Upper lobe of left lung (tissue), 6 donors: Measurements from ENCODE around the gene POLR3E. TPM values are rescaled to one million over a fixed set of nuclear protein-coding genes. Genes with fewer than 3 reads are reported as not detected.

Source experiments
- ATAC-seq, 2 donors: fragments of 200-7000 bp; cut with Tn5 transposase; one replicate each; pipeline ENCODE4 v1.9.1; 2022; ENCODE audit warnings: mild to moderate bottlenecking in 2 of 2, moderate library complexity in 2 of 2; ENCODE audit not compliant: low FRiP score in 2 of 2
- DNase-seq, 2 donors: peaks; one replicate each; pipeline ENCODE4 v3.0.0-alpha.2; 2019 to 2020
- H3K27ac ChIP-seq, 4 donors: fragments of 200-600 bp; sonication (generic); one replicate each; pipeline ENCODE4 v1.5.1; 2016 to 2019
- H3K27me3 ChIP-seq, 4 donors: fragments of 200-600 bp; sonication (generic); one replicate each; pipeline ENCODE4 v1.5.1; 2017 to 2019
- H3K36me3 ChIP-seq, 4 donors: fragments of 200-600 bp; sonication (generic); one replicate each; pipeline ENCODE4 v1.5.1; 2016 to 2019
- H3K4me1 ChIP-seq, 4 donors: fragments of 200-600 bp; sonication (generic); one replicate each; pipeline ENCODE4 v1.5.1; 2018 to 2019
- H3K4me3 ChIP-seq, 4 donors: fragments of 200-600 bp; sonication (generic); one replicate each; pipeline ENCODE4 v1.5.1; 2017 to 2019; ENCODE audit warnings: mild to moderate bottlenecking in 2 of 4, moderate library complexity in 1 of 4
- H3K9me3 ChIP-seq, 4 donors: fragments of 200-600 bp; sonication (generic); one replicate each; pipeline ENCODE4 v1.5.1; 2018 to 2019
- EP300 ChIP-seq, 4 donors: sonication (generic); formaldehyde crosslinking; IDR thresholded peaks; one replicate each; pipeline ENCODE4 v1.5.1; 2017; ENCODE audit warnings: antibody characterized with exemption in 4 of 4, control low read depth in 2 of 4
- POLR2A ChIP-seq, 4 donors: fragments of 450-650 bp; IDR thresholded peaks; one replicate each; pipeline ENCODE4 v1.5.1; 2016 to 2017; ENCODE audit warnings: antibody characterized with exemption in 4 of 4, mild to moderate bottlenecking in 2 of 4
- POLR2AphosphoS5 ChIP-seq, 2 donors: sonication (generic); formaldehyde crosslinking; IDR thresholded peaks; one replicate each; pipeline ENCODE4 v1.5.1; 2017; ENCODE audit warnings: antibody characterized with exemption in 2 of 2
- WGBS, 2 donors: methylation state at CpG; one replicate each; pipeline ENCODE4 v1.1.5; 2017 to 2018; 5-methylcytosine and 5-hydroxymethylcytosine counted together
- total RNA-seq, 6 donors: library from RNA; depleted of rRNA in 4 of 6; stranded (reverse); fragments of >200 nt in 4 of 6; gene quantifications; one replicate each; pipeline versions ENCODE4 v1.1.0 to v1.2.1, GENCODE V29; 2016 to 2021
- TF ChIP-seq, protein P1 (sequence below), 6 experiments: fragments of 450-650 bp in 4 of 6; fragments of 200-600 bp in 2 of 6; sonication (generic) in 2 of 6; IDR thresholded peaks; one replicate each; pipeline ENCODE4 v1.5.1; 2016 to 2019; ENCODE audit warnings: antibody characterized with exemption in 6 of 6
- donor health status: DM: no; HTN: no; CAD: no; lungs with moderate emphysema.
- donor health status: DM: no; HTN: yes; CAD: no; lungs with severe emphysema.

Gene POLR3E
- total RNA-seq, 6 donors from 2014 or later: 27.0 to 91.1 (median 47.0) TPM

DNA sequence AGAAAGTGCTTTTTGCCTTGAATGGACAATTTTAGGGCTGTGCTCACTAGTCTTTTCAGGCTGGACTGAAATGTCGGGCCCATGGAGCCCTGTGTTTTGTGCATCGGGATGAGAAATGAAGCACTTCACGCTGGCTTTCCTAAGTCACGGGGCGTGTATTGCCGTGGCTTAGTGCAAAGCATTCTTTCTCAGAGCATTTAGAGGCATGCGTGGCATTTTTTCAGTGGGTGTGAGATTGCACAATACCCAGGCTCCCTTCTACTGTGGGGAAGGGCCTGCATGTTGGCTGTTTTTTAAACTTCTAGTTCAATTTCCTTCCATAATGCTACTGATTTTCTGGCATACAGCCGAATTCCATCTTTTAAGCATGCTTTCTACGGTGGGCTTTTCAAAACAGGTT lies 12.6 kb upstream of the POLR3E start:
- TF ChIP-seq, protein P1, sequence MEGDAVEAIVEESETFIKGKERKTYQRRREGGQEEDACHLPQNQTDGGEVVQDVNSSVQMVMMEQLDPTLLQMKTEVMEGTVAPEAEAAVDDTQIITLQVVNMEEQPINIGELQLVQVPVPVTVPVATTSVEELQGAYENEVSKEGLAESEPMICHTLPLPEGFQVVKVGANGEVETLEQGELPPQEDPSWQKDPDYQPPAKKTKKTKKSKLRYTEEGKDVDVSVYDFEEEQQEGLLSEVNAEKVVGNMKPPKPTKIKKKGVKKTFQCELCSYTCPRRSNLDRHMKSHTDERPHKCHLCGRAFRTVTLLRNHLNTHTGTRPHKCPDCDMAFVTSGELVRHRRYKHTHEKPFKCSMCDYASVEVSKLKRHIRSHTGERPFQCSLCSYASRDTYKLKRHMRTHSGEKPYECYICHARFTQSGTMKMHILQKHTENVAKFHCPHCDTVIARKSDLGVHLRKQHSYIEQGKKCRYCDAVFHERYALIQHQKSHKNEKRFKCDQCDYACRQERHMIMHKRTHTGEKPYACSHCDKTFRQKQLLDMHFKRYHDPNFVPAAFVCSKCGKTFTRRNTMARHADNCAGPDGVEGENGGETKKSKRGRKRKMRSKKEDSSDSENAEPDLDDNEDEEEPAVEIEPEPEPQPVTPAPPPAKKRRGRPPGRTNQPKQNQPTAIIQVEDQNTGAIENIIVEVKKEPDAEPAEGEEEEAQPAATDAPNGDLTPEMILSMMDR (IDR thresholded peaks at IDR 0.05): no peak
- no peak for TF ChIP-seq POLR2AphosphoS5 (IDR thresholded peaks at IDR 0.05)
- DNase-seq (no peak), ATAC-seq (no peak)
- H3K27me3 ChIP-seq: no peaks in the 10 kb centered on the region
- H3K4me1 ChIP-seq: peaks cover 0 to 4% (median 1%) of the 10 kb centered on the region in 4 donors
- H3K27ac ChIP-seq: peak overlapping the region in 1 of 4 donors; percentile 2
- peaks cover 0 to 61% (median 44%) of the 10 kb centered on the region in 4 donors for H3K36me3 ChIP-seq
- WGBS, 2 donors: 65 to 67% methylated on average over 9 of the region's 9 CpGs
- no peak overlapping the region for H3K4me3 ChIP-seq
- H3K9me3 ChIP-seq: no peaks in the 10 kb centered on the region

DNA sequence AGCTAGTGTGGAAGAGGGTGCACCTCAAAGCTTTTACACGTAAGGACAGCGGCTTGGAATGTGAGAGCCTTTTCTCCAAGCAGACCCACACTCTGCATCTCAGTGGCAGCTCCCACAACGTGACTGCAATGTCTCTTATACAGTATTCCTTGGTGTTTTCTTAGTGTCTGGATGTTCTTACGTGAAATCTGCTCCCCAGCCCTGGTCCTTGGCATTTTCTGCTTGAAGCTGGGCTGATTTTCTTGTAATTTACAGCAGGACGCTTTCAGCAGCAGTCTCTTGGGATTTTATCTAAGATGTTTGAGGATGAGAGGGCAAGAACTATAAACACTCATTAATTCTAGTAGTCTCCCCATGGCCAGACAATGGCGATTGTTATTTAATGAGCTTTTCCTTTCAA lies 12.1 kb upstream of the POLR3E start:
- TF ChIP-seq, protein P1 (IDR thresholded peaks at IDR 0.05): no peak
- TF ChIP-seq POLR2A (IDR thresholded peaks at IDR 0.05) (no peak), POLR2AphosphoS5 (IDR thresholded peaks at IDR 0.05) (no peak), EP300 (IDR thresholded peaks at IDR 0.05) (no peak)
- DNase-seq (no peak), ATAC-seq (no peak)
- Histone ChIP-seq H3K4me1 (peaks cover 0 to 4% (median 1%) of the 10 kb centered on the region in 4 donors), H3K9me3 (no peaks in the 10 kb centered on the region), H3K27ac (peak overlapping the region in 1 of 4 donors; percentile 2), H3K4me3 (no peak overlapping the region), H3K27me3 (no peaks in the 10 kb centered on the region), H3K36me3 (peaks cover 0 to 57% (median 42%) of the 10 kb centered on the region in 4 donors)
- WGBS, 2 donors: 79% methylated on average over 6 of the region's 6 CpGs

DNA sequence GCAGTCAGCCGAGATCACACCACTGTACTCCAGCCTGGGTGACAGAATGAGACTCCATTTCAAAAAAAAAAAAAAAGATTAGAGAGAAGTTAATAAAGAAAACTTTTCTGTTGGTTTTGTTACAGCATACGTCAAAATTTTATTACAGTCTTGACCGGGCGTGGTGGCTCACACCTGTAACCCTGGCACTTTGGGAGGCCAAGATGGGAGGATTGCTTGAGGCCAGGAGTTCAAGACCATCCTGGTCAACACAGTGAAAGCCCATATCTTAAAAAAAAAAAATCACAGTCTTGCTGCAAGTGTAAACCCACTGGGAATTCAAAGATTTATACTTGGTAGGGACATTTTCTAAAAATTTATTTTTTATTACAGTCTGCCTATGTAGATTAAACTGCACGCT lies 6.2 kb upstream of the POLR3E start:
- no peak for ATAC-seq

DNA sequence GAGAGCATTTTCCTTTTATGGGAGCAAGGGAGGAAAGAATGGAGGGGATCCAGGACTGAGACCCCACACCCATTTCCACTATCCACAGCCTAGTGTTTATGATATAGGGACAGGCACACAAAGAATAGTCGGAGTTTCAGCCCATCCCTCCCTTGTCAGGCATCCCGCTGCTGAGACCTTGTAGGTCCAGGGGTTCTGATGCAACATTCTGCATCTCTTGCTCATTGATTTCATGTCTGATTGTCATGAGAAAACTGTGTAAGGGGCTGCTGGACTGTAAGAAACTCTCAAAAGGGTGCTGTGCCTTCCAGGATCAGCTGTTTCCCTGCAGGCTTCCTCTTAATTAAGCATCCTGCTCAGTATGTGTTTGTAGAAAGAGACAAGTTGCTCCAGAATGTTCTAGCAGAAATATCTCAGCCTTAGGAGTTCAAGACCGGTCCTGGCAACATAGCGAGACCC lies 5.3 kb upstream of the POLR3E start:
- DNase-seq (no peak), ATAC-seq (no peak)
- Histone ChIP-seq H3K27me3 (no peaks in the 10 kb centered on the region), H3K9me3 (no peaks in the 10 kb centered on the region), H3K4me1 (peaks cover 4 to 8% (median 6%) of the 10 kb centered on the region in 4 donors), H3K4me3 (no peak overlapping the region), H3K27ac (no peak overlapping the region), H3K36me3 (no peaks in the 10 kb centered on the region)
- TF ChIP-seq, protein P1 (IDR thresholded peaks at IDR 0.05): no peak
- TF ChIP-seq EP300 (IDR thresholded peaks at IDR 0.05): no peak
- no peak for TF ChIP-seq POLR2AphosphoS5 (IDR thresholded peaks at IDR 0.05)
- TF ChIP-seq POLR2A (IDR thresholded peaks at IDR 0.05): no peak
- WGBS, 2 donors: 77 to 82% methylated on average over 4 of the region's 4 CpGs

More for the DNA sequence above, 6.2 kb upstream of the POLR3E start:
- TF ChIP-seq POLR2AphosphoS5 (IDR thresholded peaks at IDR 0.05) (no peak), EP300 (IDR thresholded peaks at IDR 0.05) (no peak), POLR2A (IDR thresholded peaks at IDR 0.05) (no peak)
- TF ChIP-seq, protein P1 (IDR thresholded peaks at IDR 0.05): no peak
- no peak for DNase-seq
- Histone ChIP-seq H3K9me3 (no peaks in the 10 kb centered on the region), H3K27me3 (no peaks in the 10 kb centered on the region), H3K4me3 (no peak overlapping the region), H3K4me1 (peaks cover 0 to 1% (median 0%) of the 10 kb centered on the region in 4 donors), H3K27ac (no peak overlapping the region), H3K36me3 (peaks cover 0 to 5% (median 0%) of the 10 kb centered on the region in 4 donors)
- 92 to 98% methylated on average over 5 of the region's 5 CpGs for WGBS, 2 donors

DNA sequence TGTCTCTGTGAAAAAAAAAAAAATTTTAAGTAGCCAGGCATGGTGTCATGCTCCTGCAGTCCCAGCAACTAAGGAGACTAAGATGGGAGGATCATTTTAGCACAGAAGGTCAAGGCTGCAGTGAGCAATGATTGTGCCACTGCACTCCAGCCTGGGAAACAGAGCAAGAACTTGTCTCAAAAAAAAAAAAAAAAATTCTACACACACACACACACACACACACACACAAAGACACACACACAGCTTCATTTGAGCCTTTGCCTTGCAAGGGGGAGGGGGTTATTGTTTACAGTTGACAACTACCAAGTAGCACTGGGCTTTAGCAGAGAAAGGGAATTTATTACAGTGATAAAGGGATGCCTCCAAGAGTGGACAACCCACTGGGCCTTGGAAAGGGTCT lies 4.9 kb upstream of the POLR3E start:
- TF ChIP-seq, protein P1 (IDR thresholded peaks at IDR 0.05): no peak
- TF ChIP-seq POLR2A (IDR thresholded peaks at IDR 0.05) (no peak), EP300 (IDR thresholded peaks at IDR 0.05) (no peak), POLR2AphosphoS5 (IDR thresholded peaks at IDR 0.05) (no peak)
- no peak for ATAC-seq
- Histone ChIP-seq H3K36me3 (no peaks in the 10 kb centered on the region), H3K4me3 (no peak overlapping the region), H3K27ac (no peak overlapping the region), H3K27me3 (no peaks in the 10 kb centered on the region), H3K4me1 (peaks cover 4 to 8% (median 6%) of the 10 kb centered on the region in 4 donors), H3K9me3 (no peaks in the 10 kb centered on the region)
- DNase-seq: no peak
